NCI-H2171 (cell line): ENCODE data around the gene RAPSN.

Experiments
- DNase-seq: peaks from one replicate; lab custom pipeline; 2025; lab: John Stamatoyannopoulos, UW

Gene RAPSN

DNA sequence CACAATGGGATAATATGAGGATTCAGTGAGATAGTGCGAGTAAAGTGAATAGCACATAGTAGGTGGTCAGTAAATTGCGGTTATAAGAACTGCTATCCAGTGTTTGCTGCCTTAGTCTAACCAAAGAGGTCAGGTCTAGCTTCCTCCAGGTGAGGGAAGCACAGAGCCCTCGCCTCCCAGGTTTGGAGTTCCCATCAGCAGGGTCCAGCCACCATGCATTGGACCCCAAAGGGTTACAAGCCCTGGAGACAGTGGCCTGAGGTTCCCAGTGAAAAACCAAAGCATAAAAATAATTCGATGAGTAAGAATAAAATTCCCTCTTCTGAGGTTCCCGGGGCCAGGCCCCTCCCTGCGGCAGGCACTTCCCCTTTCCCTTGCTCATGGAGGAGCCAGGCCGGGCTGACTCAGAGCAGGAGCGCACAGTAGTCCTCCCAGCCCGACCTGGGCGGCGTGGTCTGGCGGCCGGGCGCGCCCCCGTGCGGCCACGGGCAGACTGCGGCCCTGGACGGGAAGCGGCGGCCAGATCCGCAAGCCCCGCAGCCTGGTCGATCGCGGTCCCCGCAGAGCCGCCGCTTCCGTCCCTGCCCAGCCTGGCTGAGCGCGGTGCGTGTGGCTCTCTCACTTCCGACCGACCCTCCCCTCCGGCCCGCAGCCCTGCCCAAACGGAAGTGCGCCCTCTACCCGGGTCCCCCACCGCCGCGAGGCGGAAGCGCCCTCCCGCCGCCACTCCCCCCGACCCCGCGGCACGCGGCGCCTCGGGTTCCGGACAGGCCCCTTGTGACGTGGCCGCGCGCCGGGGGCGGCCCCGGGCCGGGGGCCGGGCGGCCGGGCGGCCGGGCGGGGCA is 41.0 kb downstream of the RAPSN start, which contains the start of gene SLC39A13:
Gene SLC39A13 (plus strand): TSS at position 845 of the 845 bp plus-strand sequence. CDS start 1,505 bp downstream, outside the sequence.
- DNase-seq, result peak; percentile 91

DNA sequence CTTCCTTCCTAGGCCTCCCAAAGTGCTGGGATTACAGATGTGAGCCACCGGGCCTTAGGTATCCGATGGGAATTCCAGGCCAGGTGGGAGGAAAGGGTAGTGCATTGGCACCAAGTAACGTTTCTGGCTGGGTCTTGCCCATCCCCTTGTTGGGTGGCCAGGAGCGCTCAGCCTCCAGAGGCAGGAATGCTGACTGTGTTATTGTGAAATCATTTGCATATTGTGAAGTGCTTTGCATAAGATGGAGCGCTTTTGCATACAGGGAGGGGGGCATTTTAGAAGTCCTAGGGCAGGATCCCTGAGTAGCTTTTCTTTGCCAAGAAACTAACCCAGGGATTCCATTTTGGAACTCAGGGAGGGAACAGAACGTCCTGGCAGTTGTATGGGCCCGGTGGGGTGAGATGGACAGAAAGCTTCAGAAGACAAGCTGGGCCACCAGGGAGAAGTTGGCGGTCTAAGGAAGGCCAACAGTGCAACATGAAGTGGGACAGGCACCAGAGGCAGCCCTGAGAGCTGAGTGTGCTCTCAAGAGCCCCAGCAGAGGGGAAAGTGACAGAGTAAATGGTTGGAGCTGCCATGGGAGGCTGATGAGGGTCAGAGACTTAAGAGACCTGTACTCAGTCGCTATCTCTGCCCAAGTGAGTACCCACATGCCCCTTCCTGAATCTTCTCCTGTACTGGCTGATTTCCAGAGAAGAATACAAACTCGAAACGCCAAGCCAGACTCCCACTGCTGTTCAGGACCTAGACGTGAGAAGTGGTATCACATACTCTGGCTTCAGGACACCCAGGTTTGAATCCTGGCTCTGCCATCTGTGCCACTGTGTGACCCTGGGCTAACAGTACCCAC is 41.8 kb downstream of the RAPSN start:
- no peak for DNase-seq

DNA sequence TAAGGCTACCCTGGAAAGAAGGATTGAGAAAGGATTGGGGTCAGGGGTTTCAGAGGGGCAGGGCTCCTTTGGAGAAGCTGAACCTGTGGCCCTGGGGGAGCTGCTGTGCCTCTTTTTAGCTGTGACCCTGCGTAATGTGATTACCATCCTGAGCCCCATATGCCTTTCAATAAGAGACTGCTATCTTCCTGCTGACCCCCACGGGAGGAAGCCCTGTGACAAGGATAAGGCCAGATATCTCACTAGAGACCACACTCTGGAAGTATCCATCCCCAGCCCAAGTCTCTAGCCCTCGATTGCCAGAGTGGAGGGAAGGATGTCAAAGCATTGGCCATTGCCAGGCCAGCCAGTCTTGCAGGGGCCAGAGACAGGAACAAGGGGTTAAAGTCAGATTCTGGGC is 45.4 kb downstream of the RAPSN start:
- DNase-seq, result no peak

DNA sequence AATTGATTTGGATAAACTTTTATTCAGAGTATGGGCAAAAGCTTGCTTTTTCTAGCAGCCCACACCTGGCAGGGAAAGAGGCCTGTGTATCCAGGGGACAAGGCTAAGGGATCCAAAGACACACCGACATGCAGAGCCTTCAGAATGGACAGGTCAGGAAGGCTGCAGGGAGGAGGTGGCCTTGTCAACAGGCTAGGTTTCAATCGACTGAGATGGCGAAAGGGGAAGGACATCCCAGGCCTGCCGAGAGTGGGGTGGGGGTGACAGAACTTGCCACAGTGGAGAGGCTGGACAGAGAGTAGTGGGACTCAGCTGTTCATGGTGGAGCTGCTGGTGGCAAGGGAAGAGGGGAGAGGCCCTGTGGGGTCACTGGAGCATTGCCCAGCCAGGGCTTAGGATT is 45.8 kb downstream of the RAPSN start:
- DNase-seq, result no peak

DNA sequence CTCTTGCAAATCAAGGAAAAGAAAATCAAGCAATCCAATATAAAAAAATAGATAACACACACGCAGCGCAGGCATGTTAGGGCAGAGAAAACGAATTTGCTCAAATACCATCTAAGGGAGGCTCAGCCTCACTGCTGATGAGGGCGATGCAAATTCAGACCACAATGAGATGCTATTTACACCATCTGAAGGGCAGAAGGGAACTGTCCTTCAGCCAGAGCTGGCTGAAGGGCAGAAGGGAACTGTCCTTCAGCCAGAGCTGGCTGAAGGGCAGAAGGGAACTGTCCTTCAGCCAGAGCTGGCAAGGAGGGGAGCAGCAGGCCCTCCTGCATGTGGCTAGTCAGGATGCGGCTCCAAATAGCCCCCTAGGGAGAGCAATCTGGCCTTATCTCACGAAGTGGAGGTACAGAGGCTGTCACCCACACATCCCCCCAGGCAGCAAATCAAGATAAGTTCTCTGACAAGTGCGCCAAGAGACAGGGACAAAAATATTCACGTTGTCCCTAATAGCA is 48.1 kb downstream of the RAPSN start:
- DNase-seq, result no peak

DNA sequence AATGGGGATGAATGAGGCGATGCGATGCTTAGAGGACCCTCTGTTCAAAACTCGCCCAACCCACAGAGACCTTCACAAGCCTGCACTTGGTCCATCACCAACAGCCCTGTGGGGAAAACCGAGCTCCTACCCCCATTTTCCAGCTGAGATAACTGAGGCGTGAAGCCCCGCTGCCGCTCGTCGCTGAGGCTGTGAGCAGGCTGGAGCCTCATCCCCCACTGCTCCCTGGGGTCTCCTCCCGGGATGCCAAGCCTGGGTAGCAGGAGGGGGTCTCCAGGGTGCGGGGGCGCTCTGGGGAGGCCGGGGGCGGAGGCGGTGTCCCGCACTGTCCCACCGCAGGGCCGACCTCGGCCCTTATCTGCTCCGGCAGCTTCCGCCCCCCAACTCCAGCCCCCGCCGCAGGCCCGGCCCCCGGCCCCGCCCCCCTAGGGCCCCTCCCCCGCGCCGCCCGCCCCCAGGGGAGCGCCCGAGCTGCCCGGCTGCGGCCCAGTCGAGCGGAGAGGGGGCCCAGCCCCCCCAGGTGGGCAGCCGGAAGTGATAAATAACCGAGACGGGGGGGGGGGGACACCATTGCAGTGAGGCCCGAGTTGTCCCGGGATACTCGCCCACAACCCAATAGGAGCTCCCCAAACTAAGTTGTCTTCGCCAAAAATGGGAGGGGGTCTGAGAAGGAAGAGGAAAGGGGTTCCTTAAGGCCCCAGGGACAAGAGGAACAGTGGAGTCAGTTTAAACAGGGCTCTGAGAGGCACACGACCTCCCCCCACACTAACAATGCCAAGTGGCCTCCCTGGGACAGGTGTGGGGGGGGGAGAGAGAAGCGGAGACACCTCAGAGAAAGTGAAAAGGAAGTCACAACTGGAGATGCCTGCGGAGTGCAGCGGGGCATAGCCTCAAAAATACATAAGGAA is 48.8 kb downstream of the RAPSN start:
- no peak for DNase-seq

DNA sequence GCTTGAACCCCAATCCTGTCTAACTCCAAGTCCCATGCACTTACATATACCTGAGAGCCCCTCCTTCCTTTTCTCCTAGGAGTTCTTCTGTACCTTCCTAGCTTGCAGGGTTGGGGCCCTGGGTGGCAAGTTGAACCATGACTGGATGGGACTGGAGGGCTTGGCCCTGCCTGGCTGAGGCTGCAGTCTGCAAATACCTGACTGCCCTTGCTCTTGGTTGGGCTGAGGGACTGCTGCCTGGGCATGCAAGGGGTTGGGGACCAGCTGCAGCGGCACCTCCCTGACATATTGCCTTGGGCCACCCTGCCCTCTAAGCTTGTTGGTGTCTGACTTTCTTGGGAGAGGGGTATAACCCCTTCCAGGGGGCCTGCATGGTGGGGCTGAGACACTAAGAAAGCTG is 50.4 kb downstream of the RAPSN start:
- no peak for DNase-seq

DNA sequence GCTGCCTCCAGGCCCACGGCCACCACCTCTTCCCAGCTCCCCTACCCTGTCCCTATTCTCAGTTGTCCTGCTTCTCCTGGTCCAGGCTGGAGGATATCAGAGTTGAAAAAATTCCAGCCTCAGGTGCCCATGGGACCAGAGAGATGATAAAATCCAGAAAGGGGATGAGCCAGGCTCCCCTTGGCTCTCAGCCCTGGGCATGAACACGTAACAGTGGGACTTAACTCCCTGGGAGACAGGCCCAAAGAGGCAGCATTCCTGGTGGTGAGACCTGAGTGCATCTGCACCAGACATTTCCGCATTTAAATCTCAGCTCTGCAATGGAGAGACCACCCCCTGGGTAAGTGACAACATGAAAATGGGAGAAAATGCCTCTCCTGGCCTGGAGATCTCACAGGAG is 50.9 kb downstream of the RAPSN start:
- DNase-seq, result no peak

DNA sequence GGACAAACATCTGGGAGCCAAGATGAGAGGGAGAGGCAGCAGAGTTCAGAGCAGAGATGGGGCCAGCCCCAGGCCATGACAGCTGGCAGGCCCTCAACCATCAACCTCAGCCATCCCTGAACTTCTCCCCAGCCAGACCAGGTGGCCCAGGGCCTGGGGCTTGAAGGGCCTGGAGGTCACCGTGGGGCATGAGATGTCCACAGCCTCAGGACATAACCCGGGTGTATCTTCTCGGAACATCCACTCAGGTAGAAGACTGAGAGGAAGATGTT is 53.0 kb downstream of the RAPSN start:
- no peak for DNase-seq

DNA sequence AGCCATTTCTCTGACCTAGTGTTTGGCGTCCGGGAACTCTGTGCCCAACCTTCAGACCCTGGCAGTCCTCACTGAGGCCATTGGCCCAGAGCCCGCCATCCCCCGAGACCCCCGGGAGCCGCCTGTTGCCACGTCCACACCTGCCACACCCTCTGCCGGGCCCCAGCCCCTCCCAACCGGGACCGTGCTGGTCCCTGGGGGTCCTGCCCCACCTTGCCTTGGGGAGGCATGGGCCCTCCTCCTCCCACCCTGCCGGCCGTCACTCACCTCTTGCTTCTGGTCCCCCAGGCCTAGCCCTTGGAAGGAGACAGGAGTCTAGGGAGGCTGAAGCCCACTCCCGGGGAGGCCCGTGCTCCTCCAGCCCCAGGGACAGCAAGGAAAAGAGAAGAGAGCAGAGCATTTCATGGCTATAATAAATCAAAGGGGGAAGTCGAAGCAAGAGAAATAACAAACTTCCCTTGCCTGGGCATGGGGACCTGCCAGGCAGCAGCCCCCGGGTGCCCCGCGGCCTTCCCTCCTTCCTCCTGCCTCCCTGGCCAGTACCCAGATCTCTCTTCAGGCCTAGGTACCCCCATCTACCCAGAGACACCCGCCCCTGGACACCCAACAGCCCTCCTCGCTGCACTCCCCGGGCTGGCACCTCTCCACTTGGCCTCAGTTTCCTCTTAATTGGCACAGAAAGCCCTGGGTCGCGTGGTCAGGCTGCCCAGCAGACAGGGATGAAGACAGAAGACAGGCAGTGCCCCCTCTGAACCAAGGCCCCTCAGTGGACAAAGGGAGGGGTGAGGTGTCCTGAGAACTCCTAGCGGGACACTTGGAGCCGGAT is 53.5 kb downstream of the RAPSN start:
- DNase-seq, result no peak

DNA sequence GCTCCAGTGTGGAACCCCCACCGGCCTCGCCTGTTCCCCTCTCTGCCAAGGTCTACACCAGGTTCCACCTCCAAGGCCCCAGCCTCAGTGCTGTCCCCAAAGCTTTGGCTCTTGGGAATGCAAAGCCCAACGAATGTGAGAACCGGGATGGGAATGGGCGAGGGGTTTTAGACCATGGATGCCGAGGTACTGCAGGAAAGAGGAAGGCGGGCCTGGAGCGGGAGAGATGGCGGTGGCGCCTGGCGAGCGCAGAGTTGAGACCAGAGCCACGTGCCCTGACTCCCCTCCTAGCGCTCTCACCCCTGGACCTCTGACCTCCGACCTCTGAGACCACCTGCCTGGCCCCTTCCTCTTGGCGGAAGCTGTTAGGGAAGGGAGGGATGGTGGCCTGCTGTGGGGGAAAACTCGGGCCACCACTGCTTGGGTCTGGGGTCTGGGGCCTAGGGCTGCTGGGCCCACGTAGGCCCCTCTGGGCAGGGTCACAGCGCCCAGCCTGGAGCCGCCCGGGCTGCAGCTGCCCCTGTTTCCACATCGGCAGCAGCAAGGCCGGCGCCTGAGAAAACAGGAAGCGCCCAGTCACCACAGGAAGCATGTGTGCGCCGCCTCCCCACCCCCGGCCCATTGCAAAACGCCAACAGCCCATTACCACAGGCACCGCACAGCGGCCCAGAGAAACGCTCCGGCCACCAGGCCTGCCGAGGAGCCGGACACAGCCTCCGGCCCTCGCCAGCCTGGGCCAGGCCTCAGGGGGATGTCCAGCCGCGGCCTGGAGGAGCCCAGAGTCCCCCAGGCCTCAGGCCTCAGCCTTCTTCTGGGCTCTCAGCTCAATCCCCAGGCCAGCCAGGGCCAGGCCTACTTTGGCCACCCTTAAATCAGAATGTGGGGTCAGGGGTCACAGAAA is 54.4 kb downstream of the RAPSN start:
- no peak for DNase-seq

DNA sequence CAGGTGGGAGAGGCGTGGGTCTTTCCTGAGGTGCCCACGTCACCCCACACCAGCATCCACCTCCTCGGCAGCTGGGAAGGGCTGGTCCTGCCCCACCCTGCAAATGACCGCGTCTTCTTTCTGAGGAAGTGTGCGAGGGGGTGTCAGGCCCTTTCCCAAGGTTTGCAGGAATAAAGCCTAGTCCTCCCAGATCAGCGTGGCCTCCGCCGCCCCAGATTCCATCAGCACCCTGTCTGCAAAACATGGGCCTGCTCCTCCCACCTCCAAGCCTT is 55.0 kb downstream of the RAPSN start:
- no peak for DNase-seq

DNA sequence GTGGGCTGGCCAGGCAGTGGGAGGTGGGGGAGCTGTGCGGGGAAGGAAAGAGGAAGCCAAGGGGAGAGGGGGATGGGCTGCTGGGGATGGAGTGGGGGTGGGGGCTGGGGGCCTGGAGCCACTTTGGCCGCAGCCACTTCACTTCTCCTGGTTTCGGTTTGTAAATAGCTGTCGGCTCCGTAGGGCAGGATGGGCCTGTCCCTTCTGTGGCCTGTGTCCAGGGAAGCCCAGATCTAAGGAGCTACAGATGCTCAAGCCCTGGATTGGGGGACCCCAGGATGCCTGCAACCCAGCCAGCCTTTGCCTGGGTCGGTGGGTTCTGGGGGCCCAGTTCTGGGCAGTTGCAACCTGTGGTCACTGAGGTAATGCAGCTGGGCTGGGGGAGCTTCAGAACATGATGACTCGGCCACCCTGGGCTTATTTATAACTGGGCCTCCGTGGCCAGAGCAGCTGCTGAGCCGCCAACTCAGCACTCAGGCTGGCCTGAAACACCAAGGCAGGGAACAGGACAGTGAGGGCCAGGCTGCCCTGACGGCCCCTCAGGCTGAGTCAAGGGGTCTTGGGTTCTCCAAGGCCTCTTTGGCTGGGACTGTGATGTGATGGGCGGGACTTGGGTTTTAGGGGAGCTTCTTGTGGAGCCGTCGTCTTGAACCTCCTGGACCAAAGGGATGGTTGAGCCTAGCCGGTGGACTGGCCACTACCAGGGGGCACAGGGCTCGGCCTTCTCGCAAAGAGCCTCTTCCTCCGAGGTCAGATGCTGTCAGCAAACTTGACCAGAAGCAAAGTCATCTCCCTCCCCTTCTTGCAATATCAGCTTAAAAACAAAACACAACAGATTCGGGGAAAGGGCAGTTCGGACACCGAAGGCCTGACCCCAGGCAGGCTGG is 55.5 kb downstream of the RAPSN start:
- DNase-seq, result no peak

DNA sequence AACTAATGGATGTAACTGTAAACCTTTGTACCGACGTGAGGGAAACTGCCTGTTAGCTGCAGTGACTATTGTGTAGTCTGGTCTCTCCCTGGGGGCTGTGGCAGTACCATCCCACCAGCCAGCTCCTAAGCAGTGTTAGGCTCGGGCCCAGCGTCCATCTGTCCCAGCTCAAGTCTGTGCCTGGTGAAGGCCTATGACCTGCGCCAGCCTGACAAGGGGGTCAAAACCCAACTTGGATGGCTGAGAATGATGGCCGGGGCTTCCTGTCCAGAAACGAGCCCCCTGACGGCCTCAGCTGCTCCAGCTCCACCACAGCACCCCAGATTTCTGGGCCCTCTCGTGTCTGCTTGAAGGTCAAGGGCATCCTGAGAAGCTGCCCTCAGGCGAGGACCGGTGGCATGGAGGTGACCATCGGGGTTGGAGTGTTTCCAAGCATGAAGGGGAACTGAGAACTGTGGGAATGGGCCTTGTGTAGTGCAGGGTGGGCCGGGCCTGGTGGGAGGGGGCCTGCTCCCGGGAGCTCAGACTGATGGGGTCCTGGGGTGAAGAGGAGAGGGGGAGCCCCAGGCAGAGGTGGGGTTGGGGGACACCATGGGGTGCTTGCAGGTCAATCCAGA is 56.3 kb downstream of the RAPSN start:
- DNase-seq, result no peak

DNA sequence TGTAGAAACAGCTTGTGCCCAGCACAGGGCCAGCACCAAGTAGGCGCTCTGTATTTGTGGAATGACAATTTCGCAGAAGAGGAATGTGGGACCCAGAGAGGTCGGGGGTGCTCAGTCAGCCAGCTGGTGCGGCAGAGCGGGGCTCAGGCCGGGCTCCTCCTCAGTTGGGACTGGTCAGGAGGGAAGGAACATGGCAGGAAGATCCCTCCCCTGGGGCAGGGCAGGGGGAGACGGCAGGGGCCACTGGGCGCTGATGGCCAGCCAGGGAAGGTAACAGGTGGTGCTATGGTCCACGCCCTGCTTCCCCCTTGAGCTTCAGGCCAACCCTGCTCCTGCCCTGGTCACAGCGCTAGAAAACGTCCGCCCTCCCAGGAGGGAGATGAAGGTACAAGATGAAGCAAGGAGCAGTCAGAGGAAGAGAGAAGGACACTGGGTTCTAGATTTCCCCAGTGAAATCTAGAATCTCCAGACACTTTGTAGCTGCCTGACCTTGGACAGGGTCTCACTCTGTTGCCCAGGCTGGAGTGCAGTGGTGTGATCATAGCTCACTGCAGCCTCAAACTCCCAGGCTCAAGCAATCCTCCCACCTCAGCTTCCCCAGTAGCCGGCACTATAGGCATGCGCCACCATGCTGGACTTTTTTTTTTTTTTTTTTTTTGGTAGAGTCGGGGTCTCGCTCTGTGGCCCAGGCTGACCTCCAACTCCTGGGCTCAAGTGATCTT is 57.1 kb downstream of the RAPSN start:
- DNase-seq, result no peak

DNA sequence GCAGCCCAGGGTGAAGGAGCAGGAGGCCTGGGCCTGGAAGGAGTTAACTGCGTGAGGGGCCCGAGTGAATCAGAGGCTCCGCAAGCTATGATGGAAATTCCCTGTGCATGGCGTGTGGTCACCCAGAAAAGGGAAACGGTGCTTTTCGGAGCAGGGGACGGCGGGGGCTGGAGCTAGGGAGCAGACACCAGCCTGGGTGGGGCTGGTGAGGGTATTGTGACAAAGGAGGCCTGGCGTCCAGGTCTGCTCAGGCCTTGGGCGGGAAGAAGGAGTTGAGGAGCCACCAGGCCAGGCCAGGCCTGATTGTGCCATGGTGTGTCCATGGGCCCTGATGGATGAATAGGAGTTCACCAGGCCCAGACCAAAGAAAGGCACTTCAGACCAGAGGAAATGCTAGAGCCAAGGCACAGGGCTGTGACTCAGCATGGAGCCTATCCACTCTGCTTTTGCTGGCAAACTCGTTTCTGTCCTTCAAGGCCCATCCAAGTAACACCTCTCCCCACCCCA is 57.8 kb downstream of the RAPSN start:
- DNase-seq, result no peak

DNA sequence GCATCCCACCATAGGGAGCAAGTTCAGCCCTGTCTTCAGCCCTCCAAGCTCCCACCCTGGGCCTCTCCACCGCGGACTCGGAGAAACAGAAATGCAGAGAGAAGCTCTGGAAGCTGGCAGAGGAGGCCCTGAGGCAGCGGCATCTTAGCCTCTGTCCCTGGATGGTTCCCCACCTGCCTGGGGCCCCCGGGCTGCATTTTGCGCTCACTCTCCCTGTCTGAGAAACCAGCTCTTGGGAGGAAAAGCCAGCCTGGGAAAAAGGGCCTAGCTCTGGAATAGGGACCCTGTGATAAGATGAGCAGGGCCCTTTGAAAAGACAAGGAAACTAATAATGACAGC is 58.5 kb downstream of the RAPSN start:
- DNase-seq, result no peak
